Epidermal melanocyte (primary cell): ENCODE results near the gene TMEM271.
"Not testable (repeated sequence)": the region's sequence is repeated elsewhere in the genome, so short reads cannot be mapped to it uniquely, and the experiment has no call there.

Experiments
- DNase-seq: peaks from one replicate; pipeline ENCODE4 v3.0.0; 2011; ENCODE audit warnings: low spot score; ENCODE audit not compliant: insufficient read length

TMEM271 gene

GRCh38 chr4:609400-610050, 33.4 kb upstream of the TMEM271 start:
- DNase-seq, result no peak

DNA sequence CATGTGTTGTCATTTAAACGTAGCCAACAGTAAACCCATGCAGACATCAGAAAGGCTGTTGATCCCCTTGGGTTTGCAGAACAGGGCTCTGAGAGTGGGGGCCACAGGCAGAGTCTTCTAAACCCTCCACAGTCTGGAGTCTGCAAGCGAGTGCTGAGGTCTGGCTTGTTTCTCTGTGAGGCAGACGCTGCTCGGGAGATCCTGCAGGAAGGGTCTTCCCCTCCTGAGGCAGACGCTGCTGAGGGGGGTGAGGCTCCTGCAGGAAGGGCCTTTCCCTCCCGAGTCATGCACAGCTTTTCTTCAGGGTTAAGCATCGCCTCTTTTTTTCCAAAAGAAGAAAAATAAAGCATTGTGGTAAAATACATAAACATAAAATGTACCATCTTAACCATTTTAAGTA, 32.1 kb upstream of the TMEM271 start:
- no peak for DNase-seq

- no peak for DNase-seq
These were observed 29.8 kb upstream of the TMEM271 start for GRCh38 chr4:605702-606425.

GRCh38 chr4:604131-604530, 28.0 kb upstream of the TMEM271 start:
- no peak for DNase-seq

DNA sequence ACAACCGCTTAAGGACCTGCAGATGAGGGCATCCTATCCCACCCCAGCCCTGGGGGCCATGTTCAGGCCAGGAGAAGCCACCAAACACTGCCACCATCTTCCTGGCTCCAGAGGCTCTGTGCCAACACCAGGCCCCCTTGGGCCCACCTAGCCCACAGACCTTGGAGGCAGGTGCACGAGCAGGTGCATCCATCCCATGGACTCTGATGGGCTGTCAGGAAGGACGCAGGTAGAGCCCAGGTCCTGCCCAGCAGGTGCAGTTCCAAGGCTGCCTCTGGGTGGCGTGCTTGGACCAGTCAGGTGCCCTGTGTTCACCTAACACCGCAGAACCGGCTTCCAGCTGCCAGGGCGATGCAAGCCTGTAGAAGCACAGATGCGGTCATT, 26.5 kb upstream of the TMEM271 start:
- DNase-seq, result no peak

DNA sequence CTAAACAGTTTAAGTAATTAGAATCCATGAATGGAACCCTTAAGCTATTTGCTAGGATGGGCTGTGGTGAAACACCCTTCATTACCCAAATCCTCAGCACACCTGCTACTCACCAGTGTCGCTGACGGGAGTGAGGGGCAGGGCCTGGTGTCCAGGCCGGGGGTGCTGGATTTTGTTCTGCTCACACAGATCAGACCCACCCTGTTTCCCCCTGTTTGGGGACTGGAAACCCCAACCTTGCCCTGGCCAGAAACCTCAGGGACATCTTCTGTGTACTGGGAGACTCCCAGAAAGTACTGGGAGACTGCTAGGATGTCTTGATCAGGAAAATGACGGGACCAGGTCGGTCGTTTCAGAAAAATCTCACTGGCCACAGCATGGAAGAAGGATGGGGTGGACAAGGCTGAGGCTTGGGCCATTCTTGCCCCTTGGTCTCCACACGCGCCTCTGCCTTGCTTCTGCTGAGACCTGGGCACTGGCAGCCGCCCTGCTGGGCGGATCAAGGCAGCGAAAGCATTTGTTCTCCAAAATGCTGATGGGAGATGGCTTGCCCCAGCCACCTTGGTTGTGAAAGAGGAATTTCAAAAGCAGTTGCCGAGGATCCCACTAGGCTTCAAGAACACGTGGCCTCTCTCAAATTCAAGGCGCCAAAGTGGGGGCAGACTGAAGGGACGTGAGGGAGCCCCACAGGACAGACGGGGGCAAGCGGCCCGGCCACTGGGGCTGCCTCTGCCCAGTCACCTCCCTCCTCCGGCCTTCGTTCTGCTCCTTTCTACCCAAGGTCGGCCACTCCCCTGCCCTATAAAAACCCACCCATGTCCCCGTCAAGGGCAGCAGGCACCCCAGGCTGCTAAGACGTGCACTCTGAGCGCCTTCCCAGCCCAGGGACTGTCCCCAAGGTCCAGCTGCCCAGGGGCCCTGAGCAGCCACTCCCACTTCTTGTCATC, 25.8 kb upstream of the TMEM271 start:
- DNase-seq, result no peak

GRCh38 chr4:600850-601515, 24.9 kb upstream of the TMEM271 start:
- DNase-seq, result no peak

DNA sequence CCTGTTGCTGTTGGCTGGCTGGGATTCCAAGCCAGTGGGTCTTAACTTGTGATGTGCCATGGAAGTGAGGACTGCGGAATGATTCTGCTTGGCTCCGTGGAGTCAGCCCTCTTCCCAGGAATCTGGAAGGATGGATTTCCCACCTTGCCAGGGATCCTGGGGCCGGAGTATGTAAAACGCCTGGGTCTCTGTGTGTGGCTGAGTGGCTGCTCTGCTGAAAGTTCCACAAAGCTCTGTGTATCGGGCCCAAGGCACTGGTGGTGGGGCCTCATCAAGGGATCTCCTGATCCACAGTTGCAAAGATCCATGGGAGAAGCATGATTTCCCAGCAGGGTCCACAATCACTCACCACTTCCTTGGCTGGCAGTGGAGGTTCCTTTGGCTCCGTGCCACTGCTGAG, 24.1 kb upstream of the TMEM271 start:
- no peak for DNase-seq

DNA sequence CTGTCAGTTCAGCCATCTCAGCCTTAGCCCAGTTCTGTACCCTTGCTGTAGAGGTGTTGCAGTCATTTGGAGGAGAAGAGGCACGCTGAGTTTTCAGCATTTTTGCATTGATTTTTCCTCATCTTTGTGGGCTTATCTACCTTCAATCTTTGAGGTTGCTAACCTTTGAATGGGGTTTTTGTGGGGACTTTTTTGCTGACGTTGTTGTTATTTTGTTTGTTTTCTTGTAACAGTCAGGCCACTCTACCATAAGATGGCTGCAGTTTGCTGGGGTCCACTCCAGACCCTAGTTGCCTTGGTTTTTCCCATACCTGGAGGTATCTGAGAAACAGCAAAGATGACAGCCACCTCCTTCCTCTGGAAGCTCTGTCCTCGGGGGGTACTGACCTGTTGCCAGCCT, 22.8 kb upstream of the TMEM271 start:
- no peak for DNase-seq

DNA sequence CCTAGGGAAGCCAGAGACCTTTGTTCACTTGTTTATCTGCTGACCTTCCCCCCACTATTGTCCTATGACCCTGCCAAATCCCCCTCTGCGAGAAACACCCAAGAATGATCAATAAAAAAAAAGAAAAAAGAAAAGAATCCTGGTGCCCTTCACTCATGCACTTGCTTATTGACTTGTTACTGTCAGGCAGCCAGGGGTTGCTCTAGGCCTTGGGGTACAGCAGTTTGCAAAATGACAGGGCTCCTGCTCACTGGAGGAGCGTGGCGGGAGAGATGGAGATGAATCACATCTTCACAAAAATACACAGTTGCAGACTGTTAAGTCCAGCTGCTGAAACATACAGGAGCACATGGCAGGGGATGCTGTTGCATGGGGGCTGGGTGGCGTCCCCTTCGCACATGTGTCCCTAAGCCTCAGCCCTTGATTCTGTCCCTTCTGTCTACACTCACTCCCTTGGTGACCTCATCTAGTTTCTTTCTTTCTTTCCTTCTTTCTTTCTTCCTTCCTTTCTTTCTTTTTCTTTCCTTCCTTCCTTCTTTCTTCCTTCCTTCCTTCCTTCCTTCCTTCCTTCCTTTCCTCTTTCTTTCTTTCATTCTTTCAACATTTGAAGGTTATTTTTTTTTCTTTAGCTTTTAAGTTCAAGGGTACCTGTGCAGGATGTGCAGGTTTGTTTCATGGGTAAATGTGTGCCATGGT, 16.9 kb upstream of the TMEM271 start:
- no peak for DNase-seq

GRCh38 chr4:592178-592577, 16.1 kb upstream of the TMEM271 start:
- DNase-seq, result not testable (repeated sequence)

- DNase-seq, result no peak
These were observed 14.3 kb upstream of the TMEM271 start for GRCh38 chr4:590313-590841.

GRCh38 chr4:589219-589963, 13.3 kb upstream of the TMEM271 start:
- no peak for DNase-seq

GRCh38 chr4:588351-588849, 12.3 kb upstream of the TMEM271 start:
- DNase-seq, result no peak

DNA sequence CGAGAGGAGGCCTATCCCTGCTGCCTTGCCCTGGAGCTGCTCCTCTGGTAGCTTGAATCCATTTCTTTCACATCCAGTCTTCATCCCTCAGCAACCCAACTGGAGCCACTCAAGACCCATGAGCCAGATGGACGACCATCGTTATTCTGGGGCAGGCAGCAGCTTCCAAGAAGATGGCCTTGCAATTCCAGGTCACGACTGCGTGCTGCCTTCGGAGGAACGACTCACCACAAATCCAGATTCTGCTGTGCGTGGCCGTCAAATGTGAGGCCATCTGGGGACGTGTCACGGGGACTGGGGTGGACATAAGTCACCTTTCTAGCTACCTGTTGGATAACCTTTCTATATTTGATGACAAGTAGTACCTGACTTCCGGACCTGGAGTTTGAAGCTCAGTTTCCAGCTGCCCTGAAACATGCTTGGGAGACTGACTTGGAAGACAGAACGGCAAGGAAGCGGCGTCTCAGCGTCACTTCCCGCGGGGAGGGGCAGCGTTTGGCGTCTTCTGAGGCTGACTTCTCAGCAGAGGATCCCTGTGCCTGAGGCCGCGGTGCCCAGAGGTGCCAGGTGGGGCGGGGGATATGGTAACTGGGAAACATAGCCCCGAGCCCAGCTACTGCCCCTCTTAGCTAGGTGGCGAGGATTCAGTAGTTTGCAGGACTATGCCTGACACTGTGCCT, 11.7 kb upstream of the TMEM271 start:
- no peak for DNase-seq

DNA sequence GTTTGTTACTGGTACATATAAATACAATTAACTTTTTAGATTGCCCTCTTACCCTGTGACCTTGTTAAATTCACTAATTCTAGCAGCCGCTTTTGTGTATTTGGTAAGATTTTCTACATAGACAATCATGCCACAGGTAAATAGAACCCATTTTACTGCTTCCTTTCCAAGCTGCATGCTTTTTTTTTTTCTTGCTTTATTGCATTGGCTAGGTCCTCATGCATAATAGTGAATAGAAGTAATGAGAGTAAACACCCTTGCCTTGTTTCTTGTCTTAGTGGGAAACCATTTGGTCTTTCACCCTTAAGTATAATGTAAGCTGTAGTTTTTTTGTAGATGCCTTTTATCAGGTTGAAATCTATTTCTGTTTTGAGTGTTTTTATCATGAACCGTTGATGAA, 7.7 kb upstream of the TMEM271 start:
- DNase-seq, result no peak

DNA sequence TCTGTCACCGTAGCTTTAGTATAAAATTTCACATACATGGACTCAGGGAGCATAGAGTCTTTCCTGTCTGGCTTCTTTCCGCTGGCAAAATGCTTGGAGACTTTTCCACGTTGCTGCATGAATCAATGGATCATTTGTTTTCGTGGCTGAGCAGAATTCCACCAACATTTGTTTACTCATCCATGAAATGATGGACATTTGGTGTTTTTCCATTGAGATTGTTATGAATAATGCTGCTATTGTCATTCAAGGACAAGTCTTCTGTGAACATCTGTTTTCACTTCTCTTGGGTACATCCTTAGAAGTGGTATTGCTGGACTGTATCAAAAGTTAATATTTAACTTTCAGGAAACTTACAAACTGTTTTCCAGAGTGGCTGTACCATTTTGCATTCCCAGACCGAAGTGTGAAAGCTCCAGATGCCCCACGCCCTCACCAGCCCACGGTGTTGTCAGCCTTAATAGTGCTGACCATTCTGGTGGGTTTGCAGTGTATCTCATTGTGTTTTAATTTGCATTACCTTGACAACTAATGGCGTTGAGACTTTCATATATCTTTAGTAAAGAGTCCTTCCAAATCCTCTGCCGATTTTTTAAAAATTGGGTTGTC, 5.8 kb upstream of the TMEM271 start:
- no peak for DNase-seq

GRCh38 chr4:581181-581580, 5.1 kb upstream of the TMEM271 start:
- no peak for DNase-seq
